Epithelial cell of prostate (primary cell): ENCODE measurements around the gene FOXR1.
"Not testable (repeated sequence)": the region's sequence is repeated elsewhere in the genome, so short reads cannot be mapped to it uniquely, and the experiment has no call there.

Experiments used
- DNase-seq: peaks from one replicate; pipeline ENCODE4 v3.0.0-alpha.2; 2011; ENCODE audit warnings: low read depth, low spot score
- H3K27ac ChIP-seq: fragments of 450-650 bp; 2 replicates; pipeline ENCODE4 v1.5.1; 2017; ENCODE audit warnings: mild to moderate bottlenecking

FOXR1 gene

DNA sequence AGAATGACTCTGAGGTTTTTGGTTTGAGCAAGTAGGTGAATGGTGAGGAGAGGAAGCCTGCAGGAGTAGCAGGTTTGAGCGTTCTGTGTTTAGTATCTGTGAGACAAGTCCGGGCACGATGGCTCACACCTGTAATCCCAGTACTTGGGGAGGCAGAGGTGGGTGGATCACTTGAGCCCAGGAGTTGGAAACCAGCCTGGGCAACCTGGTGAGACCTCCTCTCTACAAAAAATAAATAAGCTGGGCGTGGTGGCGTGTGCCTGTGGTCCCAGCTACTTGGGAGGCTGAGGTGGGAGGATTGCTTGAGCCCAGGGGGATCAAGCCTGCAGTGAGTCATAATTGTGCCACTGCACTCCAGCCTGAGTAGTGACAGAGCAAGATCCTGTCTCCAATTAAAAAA is 16.7 kb downstream of the FOXR1 start:
- DNase-seq = peak; percentile 89
- peak overlapping the region; percentile 81 for H3K27ac ChIP-seq

DNA sequence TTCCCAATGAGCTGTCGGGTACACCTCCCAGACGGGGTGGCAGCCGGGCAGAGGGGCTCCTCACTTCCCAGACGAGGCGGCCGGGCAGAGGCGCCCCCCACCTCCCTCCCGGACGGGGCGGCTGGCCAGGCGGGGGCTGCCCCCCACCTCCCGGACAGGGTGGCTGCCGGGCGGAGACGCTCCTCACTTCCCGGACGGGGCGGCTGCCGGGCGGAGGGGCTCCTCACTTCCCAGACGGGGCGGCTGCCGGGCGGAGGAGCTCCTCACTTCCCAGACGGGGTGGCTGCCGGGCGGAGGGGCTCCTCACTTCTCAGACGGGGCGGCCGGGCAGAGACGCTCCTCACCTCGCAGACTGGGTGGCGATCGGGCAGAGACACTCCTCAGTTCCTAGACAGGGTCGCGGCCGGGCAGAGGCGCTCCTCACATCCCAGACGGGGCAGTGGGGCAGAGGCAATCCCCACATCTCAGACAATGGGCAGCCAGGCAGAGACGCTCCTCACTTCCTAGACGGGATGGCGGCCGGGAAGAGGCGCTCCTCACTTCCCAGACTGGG is 20.0 kb downstream of the FOXR1 start:
- DNase-seq, H3K27ac ChIP-seq: not testable (repeated sequence)

DNA sequence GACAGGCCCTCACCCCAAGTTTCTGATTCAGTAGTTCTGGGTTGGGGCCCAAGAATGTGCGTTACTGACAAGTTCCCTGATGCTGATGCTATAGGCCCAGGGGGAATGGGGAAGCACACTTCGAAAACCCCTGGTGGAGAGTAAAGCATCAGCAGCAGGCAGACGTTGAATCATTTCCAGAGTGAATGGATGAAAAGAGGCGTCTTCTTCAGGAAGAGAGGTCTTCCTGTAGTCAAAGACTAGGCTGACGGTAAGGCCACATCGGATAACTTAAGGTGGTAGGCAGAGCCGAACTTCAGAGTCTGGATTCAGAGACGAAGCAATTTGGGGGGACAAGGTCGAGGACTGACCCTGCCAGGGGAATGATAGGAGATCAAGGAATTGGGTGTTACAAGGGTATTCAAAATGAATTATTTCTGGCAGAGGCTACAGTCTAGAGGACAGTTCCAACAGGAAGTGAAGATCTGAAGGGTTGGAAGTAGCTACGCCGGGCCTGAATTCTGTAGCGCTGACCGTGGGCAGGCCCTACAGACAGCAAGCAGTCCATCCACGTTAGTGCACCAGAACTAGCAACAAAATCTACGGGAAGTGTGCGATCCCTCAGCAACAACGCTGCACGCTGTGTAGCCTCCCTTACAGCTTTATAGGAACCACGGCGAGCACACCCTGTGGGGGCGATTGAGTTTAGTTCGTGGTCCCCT is 25.5 kb downstream of the FOXR1 start:
- no peak for DNase-seq
- no peak overlapping the region for H3K27ac ChIP-seq

DNA sequence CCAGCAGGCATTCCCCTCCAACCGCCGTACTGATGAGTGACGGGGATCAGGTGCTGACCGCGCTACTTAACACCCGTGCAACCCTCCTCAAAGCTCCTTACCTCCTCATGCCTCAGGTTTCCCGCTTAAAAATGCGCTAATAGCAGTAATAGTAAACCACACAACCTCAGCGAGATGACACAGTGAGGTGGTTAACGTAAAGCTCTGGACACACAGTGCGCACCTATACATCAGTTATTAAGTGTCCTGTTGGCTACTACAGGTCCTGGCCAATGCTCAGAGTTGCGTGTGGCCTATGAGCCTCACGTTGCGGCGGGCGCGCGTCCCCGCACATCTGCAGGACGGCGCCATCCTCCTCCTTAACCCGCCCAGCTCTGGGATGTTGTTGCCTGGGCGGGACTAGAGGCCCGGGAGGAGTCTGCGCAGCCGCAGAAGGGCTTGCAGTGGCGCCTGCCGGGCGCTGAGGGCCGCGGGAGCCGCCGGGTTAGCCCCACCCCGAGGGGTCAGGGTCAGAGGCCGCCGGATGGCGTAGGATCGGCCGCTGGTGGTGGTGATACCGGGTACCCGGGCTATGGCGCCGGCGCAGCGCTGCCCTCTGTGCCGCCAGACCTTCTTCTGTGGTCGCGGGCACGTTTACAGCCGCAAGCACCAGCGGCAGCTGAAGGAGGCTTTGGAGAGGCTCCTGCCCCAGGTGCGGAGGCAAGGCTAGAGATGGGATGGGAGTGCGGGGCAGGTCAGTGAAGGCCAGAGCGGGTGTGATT is 26.2 kb downstream of the FOXR1 start, which contains the start of gene CENATAC:
CENATAC (plus strand) TSS at position 512 of the 761 bp plus-strand sequence; CDS start at position 572, 60 bp downstream.
- H3K27ac ChIP-seq = peak within 1 kb of the TSS; percentile 92
- DNase-seq = no peak

DNA sequence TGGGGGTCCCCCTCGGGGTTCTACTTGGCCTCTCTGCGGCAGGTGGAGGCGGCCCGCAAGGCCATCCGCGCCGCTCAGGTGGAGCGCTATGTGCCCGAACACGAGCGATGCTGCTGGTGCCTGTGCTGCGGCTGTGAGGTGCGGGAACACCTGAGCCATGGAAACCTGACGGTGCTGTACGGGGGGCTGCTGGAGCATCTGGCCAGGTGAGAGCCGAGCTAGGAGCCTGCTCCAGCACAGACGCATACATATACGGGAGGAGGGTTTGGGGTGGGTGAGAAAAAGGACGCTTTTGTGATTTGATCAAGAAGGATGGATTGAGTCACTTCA is 26.8 kb downstream of the FOXR1 start:
- no peak for DNase-seq
- peak overlapping the region; percentile 92 for H3K27ac ChIP-seq

DNA sequence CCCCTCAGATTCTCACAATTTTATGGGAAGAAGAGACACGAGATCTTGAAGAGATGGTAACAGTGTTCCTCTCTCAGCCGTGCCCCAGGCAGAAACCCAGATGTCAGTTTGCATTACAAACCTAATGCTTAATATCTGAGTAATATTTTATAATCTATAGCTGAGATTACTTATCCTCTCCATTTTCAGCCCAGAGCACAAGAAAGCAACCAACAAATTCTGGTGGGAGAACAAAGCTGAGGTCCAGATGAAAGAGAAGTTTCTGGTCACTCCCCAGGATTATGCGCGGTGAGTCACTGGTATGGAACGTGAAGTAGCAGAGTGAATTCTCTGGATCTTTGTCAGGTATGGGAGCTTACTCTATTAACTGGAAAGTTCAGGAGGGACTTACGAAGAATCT is 27.3 kb downstream of the FOXR1 start:
- DNase-seq = no peak
- peak overlapping the region; percentile 92 for H3K27ac ChIP-seq

DNA sequence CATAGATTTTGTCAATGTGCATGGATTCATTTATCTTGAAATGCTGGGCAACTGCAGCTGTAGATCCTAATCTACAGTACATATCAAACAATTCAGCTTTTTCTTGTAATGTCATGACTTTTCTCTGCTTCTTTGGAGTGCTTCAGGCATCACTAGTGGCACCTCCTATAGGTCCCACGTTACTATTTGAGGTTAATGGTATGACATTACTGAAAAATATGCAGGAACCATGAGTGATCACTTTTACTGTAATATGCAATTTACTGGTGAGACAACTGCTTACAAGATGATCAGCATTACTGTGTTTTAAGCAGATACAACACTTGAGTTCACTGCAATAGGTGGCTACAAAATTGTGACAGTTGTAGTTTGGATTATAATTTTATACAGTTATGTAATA is 29.3 kb downstream of the FOXR1 start:
- peak overlapping the region; percentile 92 for H3K27ac ChIP-seq
- DNase-seq = no peak

DNA sequence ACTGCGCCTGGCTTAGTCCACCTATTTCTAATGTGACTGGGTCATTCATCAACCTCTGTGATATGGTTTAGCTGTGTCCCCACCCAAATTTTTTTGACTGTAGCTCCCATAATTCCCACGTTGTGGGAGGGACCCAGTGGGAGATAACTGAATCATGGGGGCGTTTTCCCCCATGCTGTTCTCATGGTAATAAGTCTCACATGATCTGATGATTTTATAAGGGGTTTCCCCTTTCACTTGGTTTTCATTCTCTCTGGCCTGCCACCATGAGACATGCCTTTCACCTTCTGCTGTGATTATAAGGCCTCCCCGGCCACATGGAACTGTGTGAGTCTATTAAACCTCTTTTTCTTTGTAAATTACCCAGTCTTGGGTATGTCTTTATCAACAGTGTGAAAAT is 35.1 kb downstream of the FOXR1 start:
- no peak for DNase-seq
- H3K27ac ChIP-seq = no peak overlapping the region

DNA sequence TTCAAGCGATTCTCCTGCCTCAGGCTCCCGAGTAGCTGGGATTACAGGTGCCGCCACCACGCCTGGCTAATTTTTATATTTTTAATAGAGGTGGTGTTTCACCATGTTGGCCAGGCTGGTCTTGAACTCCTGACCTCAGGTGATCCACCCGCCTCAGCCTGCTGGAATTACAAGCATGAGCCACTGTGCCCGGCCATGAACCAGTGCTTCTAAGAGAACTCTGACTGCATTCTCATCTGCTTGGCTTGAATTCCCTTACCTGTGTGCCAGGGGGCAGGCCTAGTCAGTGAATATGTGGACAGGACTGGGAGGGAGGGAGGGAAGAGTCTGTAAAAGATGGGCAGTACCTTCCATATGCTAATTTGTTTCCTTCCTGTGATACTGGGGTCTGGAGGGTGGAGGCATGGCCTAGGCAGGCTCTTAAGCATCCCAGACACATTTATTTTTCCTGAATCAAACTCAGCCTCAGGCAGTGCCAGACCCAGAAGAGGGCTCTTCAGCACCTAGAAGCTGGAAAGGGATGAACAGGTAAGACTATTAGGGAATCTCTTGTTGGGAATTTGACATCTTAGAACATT is 40.0 kb downstream of the FOXR1 start:
- peak overlapping the region; percentile 10 for H3K27ac ChIP-seq

DNA sequence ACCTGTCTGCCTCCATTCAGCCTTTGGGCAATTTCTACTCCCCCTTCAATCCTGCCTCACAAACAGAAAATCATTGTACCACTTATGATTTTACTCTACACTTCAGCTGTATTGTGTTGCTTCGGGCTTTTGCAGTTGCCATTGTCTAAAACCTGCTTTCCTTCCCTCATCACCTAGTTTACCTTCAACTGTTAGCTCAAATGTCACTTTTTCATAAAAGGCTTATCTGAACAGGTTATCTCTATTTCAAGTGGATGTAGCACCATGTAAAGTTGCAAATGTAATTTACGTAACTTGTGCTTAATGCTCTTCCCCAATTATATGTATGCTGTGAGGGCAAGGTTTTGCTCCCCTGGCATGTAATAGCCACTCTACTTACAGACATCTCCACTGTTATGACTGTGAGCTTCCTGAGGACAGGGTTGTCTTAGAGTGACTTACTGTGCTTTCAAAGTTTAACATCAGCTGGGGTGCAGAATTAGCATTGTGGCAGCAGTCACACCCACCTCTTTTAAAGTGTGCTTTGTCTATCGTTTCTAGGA is 41.1 kb downstream of the FOXR1 start:
- H3K27ac ChIP-seq = no peak overlapping the region
- DNase-seq = no peak

More for the DNA sequence above, 40.0 kb downstream of the FOXR1 start:
- no peak for DNase-seq

DNA sequence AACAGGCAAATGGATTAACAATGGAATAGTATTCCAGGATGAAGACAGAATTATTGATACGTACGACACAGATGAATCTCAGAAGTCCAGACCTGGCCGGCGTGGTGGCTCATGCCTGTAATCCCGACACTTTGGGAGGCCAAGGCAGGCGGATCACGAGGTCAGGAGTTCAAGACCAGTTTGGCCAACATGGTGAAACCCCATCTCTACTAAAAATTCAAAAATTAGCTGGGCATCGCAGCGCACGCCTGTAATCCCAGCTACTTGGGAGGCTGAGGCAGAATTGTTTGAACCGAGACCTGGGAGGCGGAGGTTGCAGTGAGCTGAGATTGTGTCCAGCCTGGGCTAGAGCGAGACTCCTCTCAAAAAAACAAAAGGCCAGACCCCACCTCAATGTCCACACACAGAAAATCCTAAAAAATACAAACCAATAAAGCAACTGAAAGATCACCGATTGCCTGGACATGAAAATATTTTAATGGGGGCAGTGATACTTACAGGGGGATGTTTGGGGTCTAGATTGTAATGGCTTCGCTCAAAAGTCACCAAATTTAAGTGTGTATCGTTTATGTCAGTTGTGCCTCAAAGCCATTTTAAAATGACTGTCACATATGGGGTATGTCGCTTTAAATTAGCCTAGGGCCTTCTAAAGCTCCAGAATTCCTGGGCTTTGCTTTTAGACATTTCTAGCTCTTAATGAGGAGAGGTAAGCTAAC is 42.8 kb downstream of the FOXR1 start:
- H3K27ac ChIP-seq = peak overlapping the region; percentile 91
- no peak for DNase-seq

DNA sequence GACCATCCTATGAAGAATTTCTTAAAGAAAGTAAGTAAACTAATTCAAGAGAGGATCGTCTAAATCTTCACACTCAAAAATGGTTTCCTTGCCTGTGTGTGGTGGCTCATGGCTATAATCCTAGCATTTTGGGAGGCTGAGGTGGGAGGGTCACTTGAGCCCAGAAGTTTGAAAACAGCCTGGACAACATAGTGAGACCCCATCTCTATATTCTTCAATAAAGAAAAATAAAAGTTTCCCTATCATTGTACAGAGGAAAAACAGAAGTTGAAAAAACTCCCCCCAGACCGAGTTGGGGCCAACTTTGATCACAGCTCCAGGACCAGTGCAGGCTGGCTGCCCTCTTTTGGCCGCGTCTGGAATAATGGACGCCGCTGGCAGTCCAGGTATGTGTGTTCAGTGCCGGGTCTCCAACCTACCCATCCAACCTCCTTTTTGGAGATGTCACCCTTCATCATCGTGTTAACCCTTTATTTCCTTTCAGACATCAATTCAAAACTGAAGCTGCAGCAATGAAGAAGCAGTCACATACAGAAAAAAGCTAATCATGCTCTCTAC is 43.6 kb downstream of the FOXR1 start:
- no peak for DNase-seq
- peak overlapping the region; percentile 91 for H3K27ac ChIP-seq

DNA sequence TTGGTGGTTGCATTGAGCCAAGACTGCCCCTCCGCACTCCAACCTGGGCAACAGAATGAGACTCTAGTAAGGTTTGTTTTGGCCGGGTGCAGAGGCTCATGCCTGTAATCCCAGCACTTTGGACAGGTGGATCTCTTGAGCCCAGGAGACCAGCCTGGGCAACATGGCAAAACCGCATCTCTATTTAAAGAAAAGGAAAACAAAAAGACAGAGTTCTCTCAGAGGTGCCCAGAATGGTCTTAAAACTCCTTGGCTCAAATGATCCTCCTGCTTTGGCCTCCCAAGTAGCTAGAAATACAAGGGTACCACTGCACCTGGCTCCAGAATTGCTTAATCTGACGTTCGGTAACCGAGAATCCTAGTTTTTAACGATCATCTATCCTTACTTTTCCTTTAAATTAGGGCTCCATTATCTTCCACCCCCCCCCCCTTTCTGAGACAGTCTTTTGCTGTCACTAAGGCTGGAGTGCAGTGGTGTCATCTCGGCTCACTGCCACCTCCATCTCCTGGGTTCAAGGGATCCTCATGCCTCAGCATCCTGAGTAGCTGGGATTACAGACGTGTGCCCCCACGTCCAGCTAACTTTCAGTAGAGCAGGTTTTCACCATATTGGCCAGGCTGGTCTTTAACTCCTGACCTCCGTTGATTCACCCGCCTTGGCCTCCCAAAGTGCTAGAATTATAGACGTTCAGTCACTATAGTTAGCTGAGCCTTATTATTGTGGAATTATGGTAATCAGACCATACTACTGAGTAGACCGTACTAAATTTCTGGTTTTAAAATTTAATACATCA is 44.9 kb downstream of the FOXR1 start:
- no peak for DNase-seq
- peak overlapping the region; percentile 91 for H3K27ac ChIP-seq

DNA sequence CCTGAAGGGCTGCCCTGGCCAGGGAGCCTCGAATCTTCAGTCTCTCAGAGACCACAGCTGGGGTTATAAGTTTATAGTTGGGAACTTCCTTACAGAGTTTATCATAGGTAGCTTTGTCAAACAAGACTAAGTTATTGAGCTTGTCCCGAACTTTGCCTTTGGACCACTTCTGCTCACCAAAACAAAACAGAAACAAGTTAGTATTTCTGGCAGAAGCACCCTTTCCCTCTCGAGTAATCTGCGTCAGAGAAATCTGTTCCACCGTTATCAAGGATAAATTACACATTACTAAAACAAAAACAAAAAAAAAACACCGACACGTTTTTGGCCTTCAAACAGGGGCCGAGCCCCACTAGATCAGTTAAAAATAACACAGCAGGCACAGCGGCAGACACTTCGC is 45.8 kb downstream of the FOXR1 start:
- DNase-seq = not testable (repeated sequence)
- peak overlapping the region; percentile 91 for H3K27ac ChIP-seq

DNA sequence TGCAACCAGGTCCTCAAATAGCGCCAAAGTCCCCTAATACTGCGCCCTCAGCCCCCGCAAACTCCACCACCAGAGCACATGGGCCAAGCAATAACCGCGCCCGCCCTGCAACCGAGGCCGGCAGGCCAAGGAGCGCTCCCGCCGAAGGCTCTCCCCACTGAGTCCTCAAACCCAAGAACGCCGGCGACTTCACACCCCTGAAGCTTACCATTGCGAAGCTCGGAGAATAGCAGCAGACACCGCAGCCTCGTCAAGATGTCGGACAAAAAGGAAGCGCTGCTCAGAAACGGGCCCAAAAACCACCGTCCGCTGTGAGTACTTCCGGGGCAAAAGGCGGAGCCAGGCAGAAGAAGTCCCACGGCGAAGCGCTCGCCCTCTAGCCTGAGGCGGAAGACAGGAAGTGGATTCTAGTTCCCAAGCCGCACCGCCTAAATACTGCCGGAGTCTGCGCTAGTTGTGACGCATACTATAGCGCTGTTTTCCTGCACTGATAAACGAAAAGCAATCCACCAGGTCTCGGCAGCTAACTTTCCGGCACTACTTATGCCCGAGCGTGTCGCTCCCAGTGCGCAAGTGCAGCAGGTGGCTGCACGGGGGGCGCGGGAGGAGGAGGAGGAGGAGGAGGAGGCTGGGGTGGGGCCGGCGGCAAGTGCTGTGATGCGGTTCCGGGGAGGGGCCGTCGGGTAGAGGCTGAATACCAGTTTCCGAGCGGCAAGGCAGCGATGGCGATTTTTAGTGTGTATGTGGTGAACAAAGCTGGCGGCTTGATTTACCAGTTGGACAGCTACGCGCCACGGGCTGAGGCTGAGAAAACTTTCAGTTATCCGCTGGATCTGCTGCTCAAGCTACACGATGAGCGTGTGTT is 46.7 kb downstream of the FOXR1 start, which contains the start of the genes RPS25 and TRAPPC4:
RPS25 (minus strand) TSS at position 270 of the 865 bp plus-strand sequence; CDS start at position 211, 59 bp downstream.
TRAPPC4 (plus strand) TSS at position 693 of the 865 bp plus-strand sequence; CDS start at position 723, 30 bp downstream.
- peak; percentile 82 for DNase-seq
- peak within 1 kb of the TSS; percentile 91 for H3K27ac ChIP-seq

DNA sequence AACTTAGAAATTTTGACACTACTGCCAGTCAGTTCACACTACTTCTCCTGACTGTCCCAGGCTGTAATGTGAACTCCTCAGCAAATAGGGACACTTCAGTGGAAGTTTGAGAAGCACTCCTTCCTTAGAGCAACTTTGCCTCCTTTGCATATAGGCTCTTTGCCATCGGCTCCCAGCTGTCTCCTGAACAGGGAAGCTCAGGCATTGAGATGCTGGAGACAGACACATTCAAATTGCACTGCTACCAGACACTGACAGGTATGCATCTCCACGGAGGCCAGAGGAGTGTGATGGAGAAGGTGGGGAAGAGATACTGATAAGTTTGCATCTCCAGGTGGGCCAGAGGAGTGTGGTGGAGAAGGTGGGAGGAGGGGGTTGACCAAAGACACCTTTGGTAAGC is 48.4 kb downstream of the FOXR1 start:
- no peak for DNase-seq
- peak overlapping the region; percentile 91 for H3K27ac ChIP-seq

DNA sequence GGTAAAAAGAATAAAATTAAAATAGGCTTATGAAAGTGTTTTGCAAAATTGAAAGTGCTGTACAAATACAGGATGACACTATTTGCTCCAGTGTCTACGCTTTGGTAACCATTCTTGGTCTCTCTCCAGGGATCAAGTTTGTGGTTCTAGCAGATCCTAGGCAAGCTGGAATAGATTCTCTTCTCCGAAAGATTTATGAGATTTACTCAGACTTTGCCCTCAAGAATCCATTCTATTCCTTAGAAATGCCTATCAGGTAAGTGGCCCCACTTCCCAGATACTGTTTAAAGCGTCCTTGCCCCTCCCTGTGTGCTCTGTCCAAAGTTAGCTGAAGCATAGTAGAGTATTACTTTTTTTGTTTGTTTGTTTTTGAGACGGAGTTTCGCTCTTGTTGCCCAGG is 50.1 kb downstream of the FOXR1 start:
- DNase-seq = no peak
- no peak overlapping the region for H3K27ac ChIP-seq

DNA sequence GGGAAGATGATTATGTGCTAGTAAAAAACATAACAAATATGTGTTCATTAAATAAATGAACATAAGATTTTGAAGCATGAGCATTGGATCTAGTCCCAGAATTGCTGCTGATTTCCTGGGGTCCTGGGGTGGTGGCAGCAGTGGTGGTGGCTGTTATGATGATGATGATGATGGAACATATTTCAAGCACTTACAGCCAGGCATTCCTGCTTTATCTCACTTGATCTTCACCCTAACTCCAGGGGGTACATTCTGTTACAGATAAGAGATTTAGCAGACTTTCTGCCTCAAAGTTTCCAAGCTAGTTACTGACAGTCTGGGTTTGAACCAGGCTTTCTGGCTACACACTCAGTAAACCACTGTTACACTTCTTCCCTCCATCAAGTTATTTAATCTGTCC is 52.2 kb downstream of the FOXR1 start:
- no peak for DNase-seq
- no peak overlapping the region for H3K27ac ChIP-seq
